ENCODE results near the gene ATXN1. TPM values are rescaled to one million over a fixed set of nuclear protein-coding genes. Genes with fewer than 3 reads are reported as not detected.

ATXN1 gene
- total and polyA plus RNA-seq, 2 of the 13 experiments (the other 11 are each of a cell fraction or from before 2014, with no cell fraction given), result 20.7 to 39.5 TPM

DNA sequence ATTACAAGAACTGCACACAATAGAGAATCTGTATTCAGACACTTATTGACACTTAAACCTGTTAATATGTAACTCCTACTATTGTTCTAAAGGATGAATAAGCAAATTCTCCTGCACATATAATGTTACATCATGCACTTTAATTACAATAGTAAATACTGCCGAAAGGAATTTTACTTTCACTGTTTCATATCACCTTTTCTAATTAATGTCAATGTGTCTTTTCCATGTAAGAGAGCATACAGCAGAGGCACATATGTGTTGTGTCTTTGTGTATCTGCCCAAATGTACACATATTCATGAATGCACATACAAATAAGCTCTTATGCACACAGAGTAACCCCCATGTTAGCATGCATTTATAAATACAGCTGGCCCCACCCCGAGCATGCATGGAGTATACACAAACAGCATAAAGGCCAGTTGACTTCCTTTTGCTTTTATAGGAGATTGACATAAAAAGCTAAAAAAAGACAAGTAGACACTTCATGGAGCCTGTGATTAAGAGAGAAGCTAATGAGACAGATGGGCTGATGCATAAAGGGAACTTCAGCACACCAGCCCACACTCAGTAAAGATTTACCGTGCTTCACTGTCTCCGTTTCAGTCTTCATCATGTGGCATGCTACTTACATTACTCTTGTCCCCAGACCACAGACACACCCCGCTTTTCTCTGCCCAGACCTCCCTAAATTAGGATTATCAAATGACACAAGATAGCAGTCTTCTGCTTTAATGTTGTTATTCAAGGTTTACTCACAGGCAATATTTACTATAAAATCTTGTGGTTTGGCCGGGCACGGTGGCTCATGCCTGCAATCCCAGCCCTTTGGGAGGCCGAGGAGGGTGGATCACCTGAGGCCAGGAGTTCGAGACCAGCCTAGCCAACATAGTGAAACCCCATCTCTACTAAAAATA is 184.6 kb downstream of the ATXN1 start (continued):
- TF ChIP-seq, protein P1, sequence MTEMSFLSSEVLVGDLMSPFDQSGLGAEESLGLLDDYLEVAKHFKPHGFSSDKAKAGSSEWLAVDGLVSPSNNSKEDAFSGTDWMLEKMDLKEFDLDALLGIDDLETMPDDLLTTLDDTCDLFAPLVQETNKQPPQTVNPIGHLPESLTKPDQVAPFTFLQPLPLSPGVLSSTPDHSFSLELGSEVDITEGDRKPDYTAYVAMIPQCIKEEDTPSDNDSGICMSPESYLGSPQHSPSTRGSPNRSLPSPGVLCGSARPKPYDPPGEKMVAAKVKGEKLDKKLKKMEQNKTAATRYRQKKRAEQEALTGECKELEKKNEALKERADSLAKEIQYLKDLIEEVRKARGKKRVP (CRISPR knock-in tag; IDR thresholded peaks at IDR 0.05), result peak in 1 of 2 experiments; percentile 57; a peak in 1 of 4 replicates
- TF ChIP-seq ATF1 (CRISPR knock-in tag; IDR thresholded peaks at IDR 0.05) (no peak), MAFF (IDR thresholded peaks at IDR 0.05; ENCODE audit: low read depth, low read length) (peak; percentile 44; the same call in 1 of the 2 replicates), MAFK (conservative IDR thresholded peaks at IDR 0.05 in 1 of 2, IDR thresholded peaks at IDR 0.05 in 1 of 2; ENCODE audit: low read length in 2 of 2) (peak; percentile 22 to 45; a peak in 2 of 4 replicates), ZNF24 (IDR thresholded peaks at IDR 0.05) (no peak), ZNF33A (CRISPR knock-in tag; IDR thresholded peaks at IDR 0.05; ENCODE audit: borderline replicate concordance) (no peak), SOX5 (CRISPR knock-in tag; IDR thresholded peaks at IDR 0.05; ENCODE audit: borderline replicate concordance) (peak; percentile 95), SMYD3 (CRISPR knock-in tag; IDR thresholded peaks at IDR 0.05) (no peak), ZNF274 (CRISPR knock-in tag; IDR thresholded peaks at IDR 0.05) (no peak), SMAD3 (CRISPR knock-in tag; IDR thresholded peaks at IDR 0.05) (no peak), ASH2L (IDR thresholded peaks at IDR 0.05; ENCODE audit: insufficient read length, low read depth, low read length) (no peak), ARNTL (CRISPR knock-in tag; IDR thresholded peaks at IDR 0.05) (no peak), ARID2 (CRISPR knock-in tag; IDR thresholded peaks at IDR 0.05; ENCODE audit: borderline replicate concordance) (no peak), NCOR1 (IDR thresholded peaks at IDR 0.05; ENCODE audit: borderline replicate concordance, low read length) (0 out of 2 replicates have a peak, but pooled peaks have one; percentile 36)
- TF ChIP-seq, protein P2, sequence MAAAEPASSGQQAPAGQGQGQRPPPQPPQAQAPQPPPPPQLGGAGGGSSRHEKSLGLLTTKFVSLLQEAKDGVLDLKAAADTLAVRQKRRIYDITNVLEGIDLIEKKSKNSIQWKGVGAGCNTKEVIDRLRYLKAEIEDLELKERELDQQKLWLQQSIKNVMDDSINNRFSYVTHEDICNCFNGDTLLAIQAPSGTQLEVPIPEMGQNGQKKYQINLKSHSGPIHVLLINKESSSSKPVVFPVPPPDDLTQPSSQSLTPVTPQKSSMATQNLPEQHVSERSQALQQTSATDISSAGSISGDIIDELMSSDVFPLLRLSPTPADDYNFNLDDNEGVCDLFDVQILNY (CRISPR knock-in tag; conservative IDR thresholded peaks at IDR 0.05), result no peak
- TF ChIP-seq, protein P3, sequence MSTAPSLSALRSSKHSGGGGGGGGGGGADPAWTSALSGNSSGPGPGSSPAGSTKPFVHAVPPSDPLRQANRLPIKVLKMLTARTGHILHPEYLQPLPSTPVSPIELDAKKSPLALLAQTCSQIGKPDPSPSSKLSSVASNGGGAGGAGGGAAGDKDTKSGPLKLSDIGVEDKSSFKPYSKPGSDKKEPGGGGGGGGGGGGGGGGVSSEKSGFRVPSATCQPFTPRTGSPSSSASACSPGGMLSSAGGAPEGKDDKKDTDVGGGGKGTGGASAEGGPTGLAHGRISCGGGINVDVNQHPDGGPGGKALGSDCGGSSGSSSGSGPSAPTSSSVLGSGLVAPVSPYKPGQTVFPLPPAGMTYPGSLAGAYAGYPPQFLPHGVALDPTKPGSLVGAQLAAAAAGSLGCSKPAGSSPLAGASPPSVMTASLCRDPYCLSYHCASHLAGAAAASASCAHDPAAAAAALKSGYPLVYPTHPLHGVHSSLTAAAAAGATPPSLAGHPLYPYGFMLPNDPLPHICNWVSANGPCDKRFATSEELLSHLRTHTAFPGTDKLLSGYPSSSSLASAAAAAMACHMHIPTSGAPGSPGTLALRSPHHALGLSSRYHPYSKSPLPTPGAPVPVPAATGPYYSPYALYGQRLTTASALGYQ (CRISPR knock-in tag; IDR thresholded peaks at IDR 0.05), result no peak
- TF ChIP-seq, protein P4, sequence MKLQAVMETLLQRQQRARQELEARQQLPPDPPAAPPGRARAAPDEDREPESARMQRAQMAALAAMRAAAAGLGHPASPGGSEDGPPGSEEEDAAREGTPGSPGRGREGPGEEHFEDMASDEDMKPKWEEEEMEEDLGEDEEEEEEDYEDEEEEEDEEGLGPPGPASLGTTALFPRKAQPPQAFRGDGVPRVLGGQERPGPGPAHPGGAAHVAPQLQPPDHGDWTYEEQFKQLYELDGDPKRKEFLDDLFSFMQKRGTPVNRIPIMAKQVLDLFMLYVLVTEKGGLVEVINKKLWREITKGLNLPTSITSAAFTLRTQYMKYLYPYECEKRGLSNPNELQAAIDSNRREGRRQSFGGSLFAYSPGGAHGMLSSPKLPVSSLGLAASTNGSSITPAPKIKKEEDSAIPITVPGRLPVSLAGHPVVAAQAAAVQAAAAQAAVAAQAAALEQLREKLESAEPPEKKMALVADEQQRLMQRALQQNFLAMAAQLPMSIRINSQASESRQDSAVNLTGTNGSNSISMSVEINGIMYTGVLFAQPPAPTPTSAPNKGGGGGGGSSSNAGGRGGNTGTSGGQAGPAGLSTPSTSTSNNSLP (IDR thresholded peaks at IDR 0.05; ENCODE audit: low read depth, low read length), result peak; percentile 58; the same call in 1 of the 2 replicates
- TF ChIP-seq, protein P5, sequence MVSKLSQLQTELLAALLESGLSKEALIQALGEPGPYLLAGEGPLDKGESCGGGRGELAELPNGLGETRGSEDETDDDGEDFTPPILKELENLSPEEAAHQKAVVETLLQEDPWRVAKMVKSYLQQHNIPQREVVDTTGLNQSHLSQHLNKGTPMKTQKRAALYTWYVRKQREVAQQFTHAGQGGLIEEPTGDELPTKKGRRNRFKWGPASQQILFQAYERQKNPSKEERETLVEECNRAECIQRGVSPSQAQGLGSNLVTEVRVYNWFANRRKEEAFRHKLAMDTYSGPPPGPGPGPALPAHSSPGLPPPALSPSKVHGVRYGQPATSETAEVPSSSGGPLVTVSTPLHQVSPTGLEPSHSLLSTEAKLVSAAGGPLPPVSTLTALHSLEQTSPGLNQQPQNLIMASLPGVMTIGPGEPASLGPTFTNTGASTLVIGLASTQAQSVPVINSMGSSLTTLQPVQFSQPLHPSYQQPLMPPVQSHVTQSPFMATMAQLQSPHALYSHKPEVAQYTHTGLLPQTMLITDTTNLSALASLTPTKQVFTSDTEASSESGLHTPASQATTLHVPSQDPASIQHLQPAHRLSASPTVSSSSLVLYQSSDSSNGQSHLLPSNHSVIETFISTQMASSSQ (IDR thresholded peaks at IDR 0.05; ENCODE audit: low read depth), result peak; percentile 66; the same call in 1 of the 2 replicates
- TF ChIP-seq, protein P5 (CRISPR knock-in tag; IDR thresholded peaks at IDR 0.05; ENCODE audit: borderline replicate concordance), result no peak
